ENCODE results near the gene PDIA6.

DNA sequence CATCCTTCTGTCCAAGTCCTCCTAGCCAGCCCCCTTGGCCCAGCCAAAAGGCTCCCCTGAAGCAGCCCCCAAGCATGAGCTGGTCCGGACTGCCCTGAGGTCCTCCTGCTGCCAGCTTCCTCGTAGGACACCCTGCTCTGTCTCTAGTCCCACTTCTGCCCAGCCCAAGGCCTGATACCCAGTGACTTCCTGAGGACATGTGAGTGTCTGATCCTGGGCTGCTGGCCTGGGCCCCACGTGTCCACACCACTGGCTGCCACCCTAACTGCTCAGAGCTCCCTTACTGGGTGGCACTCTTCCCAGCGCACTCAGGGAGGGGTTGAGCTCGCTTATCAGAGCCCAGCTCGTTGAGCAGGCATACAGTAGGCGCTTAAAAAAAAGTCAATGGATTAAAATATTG, 34.4 kb upstream of the PDIA6 start:
- TF ChIP-seq, protein P1, sequence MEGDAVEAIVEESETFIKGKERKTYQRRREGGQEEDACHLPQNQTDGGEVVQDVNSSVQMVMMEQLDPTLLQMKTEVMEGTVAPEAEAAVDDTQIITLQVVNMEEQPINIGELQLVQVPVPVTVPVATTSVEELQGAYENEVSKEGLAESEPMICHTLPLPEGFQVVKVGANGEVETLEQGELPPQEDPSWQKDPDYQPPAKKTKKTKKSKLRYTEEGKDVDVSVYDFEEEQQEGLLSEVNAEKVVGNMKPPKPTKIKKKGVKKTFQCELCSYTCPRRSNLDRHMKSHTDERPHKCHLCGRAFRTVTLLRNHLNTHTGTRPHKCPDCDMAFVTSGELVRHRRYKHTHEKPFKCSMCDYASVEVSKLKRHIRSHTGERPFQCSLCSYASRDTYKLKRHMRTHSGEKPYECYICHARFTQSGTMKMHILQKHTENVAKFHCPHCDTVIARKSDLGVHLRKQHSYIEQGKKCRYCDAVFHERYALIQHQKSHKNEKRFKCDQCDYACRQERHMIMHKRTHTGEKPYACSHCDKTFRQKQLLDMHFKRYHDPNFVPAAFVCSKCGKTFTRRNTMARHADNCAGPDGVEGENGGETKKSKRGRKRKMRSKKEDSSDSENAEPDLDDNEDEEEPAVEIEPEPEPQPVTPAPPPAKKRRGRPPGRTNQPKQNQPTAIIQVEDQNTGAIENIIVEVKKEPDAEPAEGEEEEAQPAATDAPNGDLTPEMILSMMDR (IDR thresholded peaks at IDR 0.05; ENCODE audit: low read length): no peak
- TF ChIP-seq EZH2 (IDR thresholded peaks at IDR 0.05; ENCODE audit: borderline replicate concordance, low read length): no peak
